Stimulated activated CD4-positive, alpha-beta T cell treated with anti-CD3 and anti-CD28 coated beads, TNF-alpha, amount 100 ng/mL, for 48 hours (primary cell): ENCODE data around the gene ERF.
A peak's percentile ranks its signal among the peaks of the same experiment; 100 is the strongest.

Source experiments
- DNase-seq, 3 donors: peaks; one replicate each; pipeline ENCODE4 v3.0.0-alpha.2; 2020; ENCODE audit warnings: low read depth in 3 of 3

The ERF gene

GRCh38 chr19:42254850-42255765 is at the start of gene ERF:
ERF (minus strand) TSS chr19:42255128; CDS start chr19:42254999, 129 bp downstream.
- DNase-seq: peak; percentile 86 to 93 (median 91)

DNA sequence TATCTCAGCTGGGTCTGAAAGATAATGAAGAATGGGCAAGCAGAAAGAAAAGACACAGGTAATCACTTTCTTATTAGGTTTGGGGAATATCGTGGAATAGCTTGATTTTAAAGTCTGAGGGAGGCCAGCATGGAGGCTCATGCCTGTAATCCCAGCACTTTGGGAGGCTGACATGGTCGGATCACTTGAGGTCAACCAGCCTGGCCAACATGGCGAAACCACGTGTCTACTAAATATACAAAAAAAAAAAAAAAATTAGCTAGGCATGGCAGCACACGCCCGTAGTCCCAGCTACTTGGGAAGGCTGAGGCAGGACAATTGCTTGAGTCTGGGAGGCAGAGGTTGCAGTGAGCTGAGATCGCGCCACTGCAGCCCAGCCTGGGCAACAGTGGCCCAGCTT is 48.9 kb upstream of the ERF start:
- no peak for DNase-seq

DNA sequence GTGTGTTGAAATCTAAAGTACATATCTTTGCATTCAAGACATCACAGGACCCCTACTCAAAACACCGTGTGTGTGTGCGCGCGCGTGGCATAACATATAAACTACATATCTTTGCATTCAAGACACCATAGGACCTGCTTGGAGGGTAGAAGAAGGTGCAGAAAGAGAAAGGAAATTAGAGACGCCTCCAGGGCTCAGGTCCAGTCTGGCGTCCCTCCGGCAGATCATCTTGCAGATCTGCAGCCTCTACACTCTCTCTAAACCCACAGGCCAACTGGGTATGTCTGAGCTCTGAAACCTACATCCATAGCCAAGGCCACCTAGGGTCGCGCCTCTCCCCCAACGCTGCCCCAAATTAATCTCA is 48.2 kb upstream of the ERF start:
- no peak for DNase-seq

GRCh38 chr19:42301646-42302203 is 46.8 kb upstream of the ERF start, which contains the start of gene PRR19:
PRR19 (plus strand) TSS chr19:42302132; CDS start chr19:42309585, 7,453 bp downstream.
- no peak for DNase-seq

GRCh38 chr19:42297039-42297438 is 42.1 kb upstream of the ERF start:
- no peak for DNase-seq

- peak; percentile 74 to 82 (median 81) for DNase-seq
Measured at GRCh38 chr19:42295831-42296525, 41.0 kb upstream of the ERF start.

- no peak for DNase-seq
Measured at GRCh38 chr19:42295342-42295741, 40.4 kb upstream of the ERF start.

DNA sequence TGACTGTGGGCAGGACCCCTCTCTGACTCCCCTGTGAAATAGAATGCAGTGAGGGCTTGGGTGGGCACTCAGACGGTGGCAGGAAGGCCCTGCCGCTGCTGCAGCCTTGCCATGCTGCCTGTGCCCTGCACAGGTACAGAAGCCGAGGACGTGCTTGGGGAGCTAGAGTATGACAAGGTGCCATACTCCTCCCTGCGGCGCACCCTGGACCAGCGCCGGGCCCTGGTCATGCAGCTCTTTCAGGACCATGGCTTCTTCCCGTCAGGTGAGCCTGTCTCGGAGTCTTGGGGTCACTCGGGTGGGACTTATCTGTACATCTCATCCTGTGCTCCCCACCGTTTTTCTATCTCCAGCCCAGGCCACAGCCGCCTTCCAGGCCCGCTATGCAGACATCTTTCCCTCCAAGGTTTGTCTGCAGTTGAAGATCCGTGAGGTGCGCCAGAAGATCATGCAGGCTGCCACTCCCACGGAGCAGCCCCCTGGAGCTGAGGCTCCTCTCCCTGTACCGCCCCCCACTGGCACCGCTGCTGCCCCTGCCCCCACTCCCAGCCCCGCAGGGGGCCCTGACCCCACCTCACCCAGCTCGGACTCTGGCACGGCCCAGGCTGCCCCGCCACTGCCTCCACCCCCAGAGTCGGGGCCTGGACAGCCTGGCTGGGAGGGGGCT is 39.7 kb upstream of the ERF start:
- DNase-seq: no peak

- no peak for DNase-seq
Measured at GRCh38 chr19:42293948-42294347, 39.0 kb upstream of the ERF start.

DNA sequence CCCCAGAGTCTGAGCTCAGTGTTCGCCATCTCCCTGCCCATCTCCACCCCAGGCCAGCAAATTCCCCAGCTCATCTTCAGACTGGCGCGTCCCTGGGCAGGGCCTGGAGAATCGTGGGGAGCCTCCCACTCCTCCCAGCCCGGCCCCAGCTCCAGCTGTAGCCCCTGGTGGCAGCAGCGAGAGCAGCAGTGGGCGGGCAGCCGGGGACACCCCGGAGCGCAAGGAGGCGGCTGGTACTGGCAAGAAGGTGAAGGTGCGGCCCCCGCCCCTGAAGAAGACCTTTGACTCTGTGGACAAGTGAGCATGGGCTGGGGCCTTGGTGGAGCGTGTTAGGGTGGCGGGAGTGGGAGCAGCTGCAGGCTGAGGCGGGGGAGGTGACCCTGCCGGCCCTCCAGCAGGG is 38.6 kb upstream of the ERF start:
- no peak for DNase-seq

DNA sequence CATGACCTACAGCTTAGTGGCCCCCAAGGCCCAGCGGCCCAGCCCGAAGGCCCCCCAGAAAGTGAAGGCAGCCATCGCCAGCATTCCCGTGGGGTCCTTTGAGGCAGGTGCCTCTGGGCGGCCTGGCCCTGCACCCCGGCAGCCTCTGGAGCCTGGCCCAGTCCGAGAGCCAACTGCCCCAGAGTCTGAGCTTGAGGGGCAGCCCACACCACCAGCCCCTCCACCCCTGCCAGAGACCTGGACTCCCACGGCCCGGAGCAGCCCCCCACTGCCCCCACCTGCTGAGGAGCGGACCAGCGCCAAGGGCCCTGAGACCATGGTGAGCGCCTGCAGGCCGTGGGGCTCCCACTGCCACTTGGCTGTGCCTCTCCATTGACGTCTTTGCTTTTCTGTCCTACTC is 38.0 kb upstream of the ERF start:
- no peak for DNase-seq

- DNase-seq: no peak
Measured at GRCh38 chr19:42292042-42292960, 37.4 kb upstream of the ERF start.

DNA sequence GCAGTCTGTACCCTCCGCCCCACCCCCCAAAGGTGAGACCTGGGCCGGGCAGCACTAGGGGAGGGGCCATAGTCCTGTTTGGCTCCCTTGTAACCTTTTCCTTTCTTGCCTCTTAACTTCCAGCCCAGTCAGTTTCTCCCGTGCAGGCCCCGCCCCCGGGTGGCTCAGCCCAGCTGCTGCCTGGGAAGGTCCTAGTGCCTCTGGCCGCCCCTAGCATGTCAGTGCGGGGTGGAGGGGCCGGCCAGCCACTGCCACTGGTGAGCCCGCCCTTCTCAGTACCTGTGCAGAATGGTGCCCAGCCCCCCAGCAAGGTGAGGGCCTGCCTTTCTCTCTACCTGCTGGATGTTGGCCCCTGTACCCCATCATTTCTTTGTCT is 36.5 kb upstream of the ERF start:
- no peak for DNase-seq

- DNase-seq: no peak
Measured at GRCh38 chr19:42290523-42291434, 35.9 kb upstream of the ERF start.

GRCh38 chr19:42290136-42290522 is 35.2 kb upstream of the ERF start:
- DNase-seq: no peak

DNA sequence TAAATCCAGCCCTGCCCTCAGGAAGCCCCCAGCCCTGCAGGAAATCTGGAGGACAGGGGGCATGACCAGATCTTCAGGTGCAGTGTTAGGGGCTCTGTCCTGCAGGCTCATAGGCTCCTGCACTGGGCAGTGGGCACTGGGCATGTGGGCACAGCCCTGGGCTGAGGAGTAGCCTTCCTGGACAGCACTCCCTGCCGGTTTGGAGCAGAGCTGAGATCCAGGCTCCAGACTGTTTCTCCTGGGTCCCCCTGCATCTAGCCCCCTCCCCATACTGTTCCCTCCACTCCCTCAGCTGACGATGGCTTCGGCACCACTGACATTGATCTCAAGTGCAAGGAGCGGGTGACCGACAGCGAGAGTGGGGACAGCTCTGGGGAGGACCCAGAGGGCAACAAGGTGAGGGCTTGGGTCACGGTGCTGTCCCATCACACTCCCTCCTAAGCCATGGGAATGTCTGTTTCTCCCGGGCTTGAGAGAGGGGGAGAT is 34.7 kb upstream of the ERF start:
- DNase-seq: no peak

DNA sequence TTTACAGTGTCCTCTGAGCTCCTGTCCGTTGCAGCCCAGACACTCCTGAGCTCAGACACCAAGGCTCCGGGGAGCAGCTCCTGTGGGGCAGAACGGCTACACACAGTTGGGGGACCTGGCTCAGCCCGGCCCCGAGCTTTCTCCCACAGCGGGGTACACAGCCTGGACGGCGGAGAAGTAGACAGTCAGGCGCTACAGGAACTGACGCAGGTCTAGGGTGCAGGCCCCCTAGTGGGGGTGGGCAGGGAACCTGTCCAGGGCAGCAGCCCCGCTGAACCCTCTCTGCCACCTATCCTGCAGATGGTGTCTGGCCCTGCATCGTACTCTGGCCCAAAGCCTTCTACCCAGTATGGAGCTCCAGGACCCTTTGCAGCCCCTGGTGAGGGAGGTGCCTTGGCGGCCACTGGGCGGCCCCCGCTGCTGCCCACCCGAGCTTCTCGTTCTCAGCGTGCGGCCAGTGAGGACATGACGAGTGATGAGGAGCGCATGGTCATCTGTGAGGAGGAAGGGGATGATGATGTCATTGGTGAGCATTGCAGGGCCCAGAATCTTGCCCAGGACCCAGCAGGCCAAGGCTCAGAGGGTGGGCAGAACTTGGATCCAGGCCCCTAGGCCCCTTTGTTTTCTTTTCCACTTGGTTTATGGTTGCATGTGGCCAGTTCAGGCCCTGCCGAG is 34.1 kb upstream of the ERF start:
- no peak for DNase-seq

GRCh38 chr19:42288387-42288786 is 33.5 kb upstream of the ERF start:
- DNase-seq: no peak

- no peak for DNase-seq
Measured at GRCh38 chr19:42287827-42288107, 32.8 kb upstream of the ERF start.
